Sigmoid colon (tissue), 3 donors: ENCODE data around the gene PREX1.

Source experiments
- CTCF ChIP-seq, 4 experiments: fragments of 450-650 bp in 3 of 4; fragments of 200-600 bp in 1 of 4; IDR thresholded peaks; one replicate each; pipeline ENCODE4 v1.5.1; 2016 to 2019; ENCODE audit warnings: antibody characterized with exemption in 4 of 4, mild to moderate bottlenecking in 3 of 4, moderate library complexity in 2 of 4
- POLR2A ChIP-seq, 2 donors: fragments of 450-650 bp; IDR thresholded peaks; one replicate each; pipeline ENCODE4 v1.6.1; 2016; ENCODE audit warnings: antibody characterized with exemption in 2 of 2, mild to moderate bottlenecking in 2 of 2, moderate library complexity in 2 of 2

GRCh38 chr20:48706710-48707365, 121.0 kb downstream of the PREX1 start:
- TF ChIP-seq POLR2A (IDR thresholded peaks at IDR 0.05): no peak
- no peak for TF ChIP-seq CTCF (IDR thresholded peaks at IDR 0.05)
